HL-60 (cell line): ENCODE results near the gene CKAP5.

Experiments
- DNase-seq, 2 experiments: peaks; one replicate each; pipeline ENCODE4 v3.0.0-alpha.2; 2010 to 2020; ENCODE audit warnings: low read depth in 1 of 2, low spot score in 1 of 2
- H3K27ac ChIP-seq: fragments of 250-450 bp; sonication (Bioruptor Pico); replicated peaks from 2 replicates; pipeline ENCODE4 v1.5.1; 2020; ENCODE audit warnings: mild to moderate bottlenecking, moderate library complexity
- H3K27me3 ChIP-seq: fragments of 250-450 bp; sonication (Bioruptor Pico); 2 replicates; pipeline ENCODE4 v1.5.1; 2021; ENCODE audit warnings: mild to moderate bottlenecking, moderate library complexity; ENCODE audit not compliant: insufficient read depth, poor library complexity, severe bottlenecking
- H3K4me3 ChIP-seq: replicated peaks from 2 replicates; pipeline ENCODE4 v1.5.1; 2011; ENCODE audit warnings: mild to moderate bottlenecking, control low read depth, low read length; ENCODE audit not compliant: insufficient read depth
- GABPA ChIP-seq: IDR thresholded peaks from 2 replicates; pipeline ENCODE4 v1.6.1; 2012; ENCODE audit warnings: low read depth
- POLR2AphosphoS5 ChIP-seq: IDR thresholded peaks from 2 replicates; pipeline ENCODE4 v1.6.1; 2012; ENCODE audit warnings: low read depth
- SPI1 ChIP-seq: IDR thresholded peaks from 2 replicates; pipeline ENCODE4 v1.6.1; 2012; ENCODE audit warnings: low read depth, mild to moderate bottlenecking, borderline replicate concordance
- TF ChIP-seq, protein P1 (sequence below): IDR thresholded peaks from 2 replicates; pipeline ENCODE4 v1.6.1; 2012; ENCODE audit warnings: low read depth; ENCODE audit not compliant: insufficient replicate concordance
- TF ChIP-seq, protein P2 (sequence below): IDR thresholded peaks from one replicate; pipeline ENCODE4 v1.5.1; 2011; ENCODE audit warnings: low read length, control low read depth, inconsistent platforms; ENCODE audit not compliant: insufficient read depth

CKAP5 gene

DNA sequence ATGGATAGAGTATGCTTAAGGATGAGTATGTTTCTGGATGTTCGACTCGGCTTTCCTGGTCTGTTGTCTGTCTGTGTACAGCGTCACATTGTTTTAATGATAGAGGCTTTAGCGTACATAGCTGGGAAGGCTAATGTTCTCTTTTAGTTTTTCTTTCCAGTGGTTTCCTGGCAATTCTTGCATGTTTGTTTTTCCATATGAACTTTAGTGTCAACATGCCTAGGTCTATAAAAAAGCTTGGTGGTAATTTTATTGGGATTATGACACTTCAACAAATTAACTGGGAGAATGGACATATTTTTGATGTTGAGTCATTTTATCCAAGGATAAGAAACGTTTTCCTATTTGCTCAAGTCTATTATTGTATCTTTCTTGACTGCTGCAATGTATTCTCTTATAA is 109.5 kb downstream of the CKAP5 start:
- H3K4me3 ChIP-seq = no peak overlapping the region
- no peak for DNase-seq
- H3K27ac ChIP-seq = no peak overlapping the region
- no peaks in the 10 kb centered on the region for H3K27me3 ChIP-seq
- TF ChIP-seq, protein P1, sequence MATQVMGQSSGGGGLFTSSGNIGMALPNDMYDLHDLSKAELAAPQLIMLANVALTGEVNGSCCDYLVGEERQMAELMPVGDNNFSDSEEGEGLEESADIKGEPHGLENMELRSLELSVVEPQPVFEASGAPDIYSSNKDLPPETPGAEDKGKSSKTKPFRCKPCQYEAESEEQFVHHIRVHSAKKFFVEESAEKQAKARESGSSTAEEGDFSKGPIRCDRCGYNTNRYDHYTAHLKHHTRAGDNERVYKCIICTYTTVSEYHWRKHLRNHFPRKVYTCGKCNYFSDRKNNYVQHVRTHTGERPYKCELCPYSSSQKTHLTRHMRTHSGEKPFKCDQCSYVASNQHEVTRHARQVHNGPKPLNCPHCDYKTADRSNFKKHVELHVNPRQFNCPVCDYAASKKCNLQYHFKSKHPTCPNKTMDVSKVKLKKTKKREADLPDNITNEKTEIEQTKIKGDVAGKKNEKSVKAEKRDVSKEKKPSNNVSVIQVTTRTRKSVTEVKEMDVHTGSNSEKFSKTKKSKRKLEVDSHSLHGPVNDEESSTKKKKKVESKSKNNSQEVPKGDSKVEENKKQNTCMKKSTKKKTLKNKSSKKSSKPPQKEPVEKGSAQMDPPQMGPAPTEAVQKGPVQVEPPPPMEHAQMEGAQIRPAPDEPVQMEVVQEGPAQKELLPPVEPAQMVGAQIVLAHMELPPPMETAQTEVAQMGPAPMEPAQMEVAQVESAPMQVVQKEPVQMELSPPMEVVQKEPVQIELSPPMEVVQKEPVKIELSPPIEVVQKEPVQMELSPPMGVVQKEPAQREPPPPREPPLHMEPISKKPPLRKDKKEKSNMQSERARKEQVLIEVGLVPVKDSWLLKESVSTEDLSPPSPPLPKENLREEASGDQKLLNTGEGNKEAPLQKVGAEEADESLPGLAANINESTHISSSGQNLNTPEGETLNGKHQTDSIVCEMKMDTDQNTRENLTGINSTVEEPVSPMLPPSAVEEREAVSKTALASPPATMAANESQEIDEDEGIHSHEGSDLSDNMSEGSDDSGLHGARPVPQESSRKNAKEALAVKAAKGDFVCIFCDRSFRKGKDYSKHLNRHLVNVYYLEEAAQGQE = no peak
- TF ChIP-seq GABPA = no peak
- TF ChIP-seq, protein P2, sequence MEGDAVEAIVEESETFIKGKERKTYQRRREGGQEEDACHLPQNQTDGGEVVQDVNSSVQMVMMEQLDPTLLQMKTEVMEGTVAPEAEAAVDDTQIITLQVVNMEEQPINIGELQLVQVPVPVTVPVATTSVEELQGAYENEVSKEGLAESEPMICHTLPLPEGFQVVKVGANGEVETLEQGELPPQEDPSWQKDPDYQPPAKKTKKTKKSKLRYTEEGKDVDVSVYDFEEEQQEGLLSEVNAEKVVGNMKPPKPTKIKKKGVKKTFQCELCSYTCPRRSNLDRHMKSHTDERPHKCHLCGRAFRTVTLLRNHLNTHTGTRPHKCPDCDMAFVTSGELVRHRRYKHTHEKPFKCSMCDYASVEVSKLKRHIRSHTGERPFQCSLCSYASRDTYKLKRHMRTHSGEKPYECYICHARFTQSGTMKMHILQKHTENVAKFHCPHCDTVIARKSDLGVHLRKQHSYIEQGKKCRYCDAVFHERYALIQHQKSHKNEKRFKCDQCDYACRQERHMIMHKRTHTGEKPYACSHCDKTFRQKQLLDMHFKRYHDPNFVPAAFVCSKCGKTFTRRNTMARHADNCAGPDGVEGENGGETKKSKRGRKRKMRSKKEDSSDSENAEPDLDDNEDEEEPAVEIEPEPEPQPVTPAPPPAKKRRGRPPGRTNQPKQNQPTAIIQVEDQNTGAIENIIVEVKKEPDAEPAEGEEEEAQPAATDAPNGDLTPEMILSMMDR = no peak
- TF ChIP-seq POLR2AphosphoS5 = no peak
- no peak for TF ChIP-seq SPI1

DNA sequence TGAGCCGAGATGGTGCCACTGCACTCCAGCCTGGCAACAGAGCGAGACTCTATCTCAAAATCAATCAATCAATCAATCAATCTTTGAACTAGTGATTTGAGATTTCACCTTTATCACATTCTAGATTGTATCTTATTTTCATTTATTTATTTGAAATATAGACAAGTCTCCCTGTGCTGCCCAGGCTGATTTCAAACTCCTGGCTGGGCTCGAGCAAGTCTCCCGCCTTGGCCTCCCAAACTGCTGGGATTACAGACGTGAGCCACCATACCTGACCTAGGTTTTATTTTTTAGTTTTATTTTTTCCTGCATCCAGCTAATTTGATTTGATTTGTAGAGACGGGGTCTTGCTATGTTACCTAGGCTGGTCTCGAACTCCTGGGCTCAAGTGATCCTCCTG is 109.9 kb downstream of the CKAP5 start:
- Histone ChIP-seq H3K27me3 (no peaks in the 10 kb centered on the region), H3K4me3 (no peak overlapping the region), H3K27ac (no peak overlapping the region)
- TF ChIP-seq, protein P1 = no peak
- TF ChIP-seq POLR2AphosphoS5 (no peak), GABPA (no peak), SPI1 (no peak)
- TF ChIP-seq, protein P2 = no peak
- no peak for DNase-seq

DNA sequence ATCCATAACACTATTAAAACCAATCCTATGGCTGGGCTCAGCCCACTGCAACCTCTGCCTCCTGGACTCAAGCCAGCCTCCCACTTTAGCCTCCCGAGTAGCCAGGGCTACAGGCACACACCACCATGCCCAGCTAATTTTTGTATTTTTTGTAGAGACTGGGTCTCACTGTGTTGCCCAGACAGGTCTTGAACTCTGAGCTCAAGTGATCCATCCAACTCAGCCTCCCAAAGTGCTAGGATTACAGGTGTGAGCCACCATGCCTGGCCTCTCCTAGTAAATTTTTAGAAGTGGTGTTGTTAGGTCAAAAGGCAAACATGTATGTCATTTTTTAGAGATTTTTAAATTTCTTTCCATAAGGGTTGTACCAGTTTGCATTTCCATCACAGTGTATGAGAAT is 112.8 kb downstream of the CKAP5 start:
- Histone ChIP-seq H3K27me3 (no peaks in the 10 kb centered on the region), H3K4me3 (no peak overlapping the region), H3K27ac (no peak overlapping the region)
- DNase-seq = no peak
- TF ChIP-seq, protein P1 = no peak
- TF ChIP-seq GABPA = no peak
- no peak for TF ChIP-seq SPI1
- TF ChIP-seq, protein P2 = no peak
- TF ChIP-seq POLR2AphosphoS5 = no peak
